ENCODE results near the gene TRABD2B. TPM values are rescaled to one million over a fixed set of nuclear protein-coding genes. Genes with fewer than 3 reads are reported as not detected.

The TRABD2B gene
- total RNA-seq, 1 experiment from 2014 or later = 2.0 TPM

DNA sequence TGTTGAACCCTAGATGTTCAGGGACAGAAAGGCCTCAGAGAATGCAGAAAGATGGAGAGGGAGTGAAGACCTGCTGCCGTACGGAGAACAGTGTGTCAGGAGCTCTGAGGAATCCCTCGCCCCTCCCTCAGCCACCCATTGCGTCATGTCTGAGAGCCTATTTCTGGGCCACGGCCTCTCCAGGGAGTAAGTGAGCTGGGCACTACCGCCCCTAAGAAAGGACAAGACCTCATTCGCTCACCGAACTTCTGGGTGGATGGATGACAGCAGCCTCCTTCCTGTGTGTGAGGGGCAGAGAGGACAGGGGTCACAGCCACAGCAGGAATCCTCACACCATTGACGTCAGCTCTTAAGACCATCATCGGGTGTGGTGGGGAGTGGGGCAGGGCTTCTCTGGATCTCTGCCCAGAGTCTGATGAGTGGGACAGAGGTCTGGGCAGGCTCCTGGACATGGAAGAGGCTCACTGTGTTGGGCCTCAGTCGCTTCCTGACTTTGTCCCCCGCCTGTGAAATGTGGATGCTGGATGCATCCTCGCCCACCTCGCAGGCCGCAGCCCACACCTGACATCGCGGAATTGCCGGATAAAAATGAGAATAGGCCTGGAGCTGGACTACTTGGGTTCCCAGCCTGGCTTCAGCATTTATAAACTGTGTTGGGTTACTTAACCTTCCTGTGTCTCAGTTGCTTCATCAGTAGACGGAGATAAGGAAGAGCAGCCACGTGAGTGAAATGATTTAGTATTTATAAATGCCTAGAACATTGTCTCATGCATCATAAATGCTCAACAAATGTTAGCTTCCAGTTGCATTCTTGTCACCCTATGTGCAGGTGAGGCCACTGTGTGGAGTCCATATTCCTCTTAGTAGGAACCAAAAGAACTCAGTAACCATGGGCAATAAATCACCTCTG is 238.6 kb downstream of the TRABD2B start:
- Histone ChIP-seq H3K36me3 (replicated peaks; ENCODE audit: control insufficient read depth, insufficient read depth, low read length) (no peaks in the 10 kb centered on the region), H3K27me3 (ENCODE audit: control insufficient read depth, insufficient read depth, low read length) (peaks cover 2% of the 10 kb centered on the region; the same call in 1 of the 2 replicates), H3K4me3 (ENCODE audit: insufficient read depth, low read depth, low read length) (no peak overlapping the region)
- peak; percentile 12 for DNase-seq

- DNase-seq = no peak
- no peaks in the 10 kb centered on the region for H3K36me3 ChIP-seq (replicated peaks; ENCODE audit: control insufficient read depth, insufficient read depth, low read length)
- no peak overlapping the region for H3K4me3 ChIP-seq (ENCODE audit: insufficient read depth, low read depth, low read length)
- H3K27me3 ChIP-seq (ENCODE audit: control insufficient read depth, insufficient read depth, low read length) = no peaks in the 10 kb centered on the region; the same call in 1 of the 2 replicates
Observed at GRCh38 chr1:47757226-47757975, 239.8 kb downstream of the TRABD2B start.

DNA sequence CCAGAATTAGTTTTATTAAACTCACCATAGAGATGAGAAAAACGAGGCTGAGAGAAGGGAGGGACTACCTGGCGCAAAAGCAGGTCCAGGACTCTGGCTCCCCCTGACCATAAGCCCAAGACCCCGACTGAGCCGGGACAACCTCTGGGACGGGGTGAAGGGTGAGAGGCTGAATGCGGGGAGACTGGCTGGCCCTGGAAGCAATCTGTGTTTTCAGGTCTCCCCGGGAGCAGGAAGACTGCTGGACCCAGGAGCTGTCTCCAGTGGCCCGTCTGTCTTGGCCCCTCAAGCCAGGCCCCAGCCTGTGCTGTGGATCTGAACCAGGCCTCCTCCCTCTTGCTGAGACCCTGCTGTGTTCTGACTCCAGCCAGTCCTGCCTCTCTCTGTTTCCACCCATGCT is 240.8 kb downstream of the TRABD2B start:
- H3K36me3 ChIP-seq (replicated peaks; ENCODE audit: control insufficient read depth, insufficient read depth, low read length) = no peaks in the 10 kb centered on the region
- peak; percentile 42 for DNase-seq

GRCh38 chr1:47756006-47756405 is 241.2 kb downstream of the TRABD2B start:
- H3K27me3 ChIP-seq (ENCODE audit: control insufficient read depth, insufficient read depth, low read length) = no peaks in the 10 kb centered on the region; the same call in 1 of the 2 replicates
- DNase-seq = peak; percentile 21
- H3K36me3 ChIP-seq (replicated peaks; ENCODE audit: control insufficient read depth, insufficient read depth, low read length) = no peaks in the 10 kb centered on the region
- no peak overlapping the region for H3K4me3 ChIP-seq (ENCODE audit: insufficient read depth, low read depth, low read length)

More for the DNA sequence above, 240.8 kb downstream of the TRABD2B start:
- no peak overlapping the region for H3K4me3 ChIP-seq (ENCODE audit: insufficient read depth, low read depth, low read length)
- no peaks in the 10 kb centered on the region; the same call in 1 of the 2 replicates for H3K27me3 ChIP-seq (ENCODE audit: control insufficient read depth, insufficient read depth, low read length)

- no peak overlapping the region for H3K4me3 ChIP-seq (ENCODE audit: insufficient read depth, low read depth, low read length)
- peak; percentile 86 for DNase-seq
Observed at GRCh38 chr1:47755101-47755990, 241.8 kb downstream of the TRABD2B start.

GRCh38 chr1:47754221-47754620 is 243.0 kb downstream of the TRABD2B start:
- Histone ChIP-seq H3K36me3 (replicated peaks; ENCODE audit: control insufficient read depth, insufficient read depth, low read length) (no peaks in the 10 kb centered on the region), H3K4me3 (ENCODE audit: insufficient read depth, low read depth, low read length) (no peak overlapping the region), H3K27me3 (ENCODE audit: control insufficient read depth, insufficient read depth, low read length) (no peaks in the 10 kb centered on the region; the same call in 1 of the 2 replicates)
- DNase-seq = peak; percentile 19

More at GRCh38 chr1:47755101-47755990, 241.8 kb downstream of the TRABD2B start:
- no peaks in the 10 kb centered on the region for H3K36me3 ChIP-seq (replicated peaks; ENCODE audit: control insufficient read depth, insufficient read depth, low read length)
- no peaks in the 10 kb centered on the region; the same call in 1 of the 2 replicates for H3K27me3 ChIP-seq (ENCODE audit: control insufficient read depth, insufficient read depth, low read length)

- Histone ChIP-seq H3K36me3 (replicated peaks; ENCODE audit: control insufficient read depth, insufficient read depth, low read length) (no peaks in the 10 kb centered on the region), H3K4me3 (ENCODE audit: insufficient read depth, low read depth, low read length) (no peak overlapping the region), H3K27me3 (ENCODE audit: control insufficient read depth, insufficient read depth, low read length) (no peaks in the 10 kb centered on the region; the same call in 1 of the 2 replicates)
- peak; percentile 0 for DNase-seq
Observed at GRCh38 chr1:47753808-47754207, 243.4 kb downstream of the TRABD2B start.

DNA sequence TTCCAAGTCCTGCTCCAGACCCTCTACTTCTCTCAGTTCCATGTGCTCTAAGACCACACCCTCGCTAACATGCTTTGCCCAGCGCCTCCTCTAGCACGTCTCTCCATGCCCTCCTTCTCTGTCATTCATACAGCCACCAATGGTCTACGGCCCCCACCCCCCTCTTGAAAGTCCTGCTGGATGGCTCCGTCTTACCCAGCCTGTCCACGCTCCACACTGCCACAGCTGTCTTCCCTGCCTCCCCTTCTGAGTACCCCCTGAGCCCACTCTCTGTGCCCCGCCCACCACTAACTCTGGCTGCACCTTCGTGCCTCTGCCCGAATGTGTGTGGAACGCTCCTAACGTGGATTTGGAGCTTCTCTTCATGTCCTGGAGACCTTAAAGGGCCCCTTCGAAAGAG is 244.6 kb downstream of the TRABD2B start:
- H3K4me3 ChIP-seq (ENCODE audit: insufficient read depth, low read depth, low read length) = no peak overlapping the region
- DNase-seq = no peak
- H3K27me3 ChIP-seq (ENCODE audit: control insufficient read depth, insufficient read depth, low read length) = peaks cover 4% of the 10 kb centered on the region; the same call in 1 of the 2 replicates
- no peaks in the 10 kb centered on the region for H3K36me3 ChIP-seq (replicated peaks; ENCODE audit: control insufficient read depth, insufficient read depth, low read length)

DNA sequence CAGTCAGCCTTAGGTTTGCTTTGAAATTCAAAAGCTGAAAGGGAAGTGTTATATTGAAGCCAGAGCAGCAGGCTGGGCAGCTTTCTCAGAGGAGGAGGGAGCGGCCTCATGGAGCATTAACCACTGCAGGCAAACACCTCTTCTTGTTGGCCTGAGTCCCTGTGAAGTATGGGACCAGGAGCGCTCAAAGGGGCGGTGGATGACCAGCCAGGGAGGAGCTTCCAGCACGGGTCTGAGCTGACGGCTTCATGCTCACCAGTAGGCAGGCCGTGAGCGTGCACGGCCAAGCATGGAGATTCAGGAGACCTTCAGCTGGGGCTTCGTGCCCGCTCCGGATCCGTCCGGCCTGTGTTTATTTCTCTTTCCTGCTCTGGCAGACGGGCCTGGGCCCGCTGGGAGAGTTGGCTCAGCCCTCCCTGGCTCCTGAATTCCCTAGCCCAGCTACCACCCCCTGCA is 245.2 kb downstream of the TRABD2B start:
- H3K4me3 ChIP-seq (ENCODE audit: insufficient read depth, low read depth, low read length) = no peak overlapping the region
- no peaks in the 10 kb centered on the region for H3K36me3 ChIP-seq (replicated peaks; ENCODE audit: control insufficient read depth, insufficient read depth, low read length)
- DNase-seq = peak; percentile 30
- peaks cover 4% of the 10 kb centered on the region; the same call in 1 of the 2 replicates for H3K27me3 ChIP-seq (ENCODE audit: control insufficient read depth, insufficient read depth, low read length)

DNA sequence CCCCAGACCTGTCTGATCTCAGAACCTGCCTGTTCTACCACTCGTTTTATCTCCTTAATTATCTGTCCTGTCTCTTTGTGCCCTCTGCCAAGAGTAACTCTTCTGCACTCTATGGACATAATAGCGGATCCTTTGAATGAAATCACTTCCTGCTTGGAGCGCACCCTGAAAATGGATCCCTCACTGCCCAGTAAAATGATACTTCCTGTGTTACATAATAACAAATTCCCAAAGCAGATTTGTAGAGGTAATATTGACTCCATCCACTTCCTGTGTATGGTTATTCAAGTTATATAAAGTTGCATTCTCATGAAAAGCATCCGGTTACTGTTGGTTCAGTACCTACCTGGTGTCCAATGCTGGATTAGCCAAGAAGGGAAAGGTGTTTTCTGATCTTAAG is 246.0 kb downstream of the TRABD2B start:
- Histone ChIP-seq H3K36me3 (replicated peaks; ENCODE audit: control insufficient read depth, insufficient read depth, low read length) (no peaks in the 10 kb centered on the region), H3K4me3 (ENCODE audit: insufficient read depth, low read depth, low read length) (no peak overlapping the region), H3K27me3 (ENCODE audit: control insufficient read depth, insufficient read depth, low read length) (peaks cover 4% of the 10 kb centered on the region; the same call in 1 of the 2 replicates)
- no peak for DNase-seq

GRCh38 chr1:47745715-47746609 is 251.2 kb downstream of the TRABD2B start:
- Histone ChIP-seq H3K36me3 (replicated peaks; ENCODE audit: control insufficient read depth, insufficient read depth, low read length) (no peaks in the 10 kb centered on the region), H3K4me3 (ENCODE audit: insufficient read depth, low read depth, low read length) (no peak overlapping the region), H3K27me3 (ENCODE audit: control insufficient read depth, insufficient read depth, low read length) (peaks cover 8% of the 10 kb centered on the region; the same call in 1 of the 2 replicates)
- no peak for DNase-seq

DNA sequence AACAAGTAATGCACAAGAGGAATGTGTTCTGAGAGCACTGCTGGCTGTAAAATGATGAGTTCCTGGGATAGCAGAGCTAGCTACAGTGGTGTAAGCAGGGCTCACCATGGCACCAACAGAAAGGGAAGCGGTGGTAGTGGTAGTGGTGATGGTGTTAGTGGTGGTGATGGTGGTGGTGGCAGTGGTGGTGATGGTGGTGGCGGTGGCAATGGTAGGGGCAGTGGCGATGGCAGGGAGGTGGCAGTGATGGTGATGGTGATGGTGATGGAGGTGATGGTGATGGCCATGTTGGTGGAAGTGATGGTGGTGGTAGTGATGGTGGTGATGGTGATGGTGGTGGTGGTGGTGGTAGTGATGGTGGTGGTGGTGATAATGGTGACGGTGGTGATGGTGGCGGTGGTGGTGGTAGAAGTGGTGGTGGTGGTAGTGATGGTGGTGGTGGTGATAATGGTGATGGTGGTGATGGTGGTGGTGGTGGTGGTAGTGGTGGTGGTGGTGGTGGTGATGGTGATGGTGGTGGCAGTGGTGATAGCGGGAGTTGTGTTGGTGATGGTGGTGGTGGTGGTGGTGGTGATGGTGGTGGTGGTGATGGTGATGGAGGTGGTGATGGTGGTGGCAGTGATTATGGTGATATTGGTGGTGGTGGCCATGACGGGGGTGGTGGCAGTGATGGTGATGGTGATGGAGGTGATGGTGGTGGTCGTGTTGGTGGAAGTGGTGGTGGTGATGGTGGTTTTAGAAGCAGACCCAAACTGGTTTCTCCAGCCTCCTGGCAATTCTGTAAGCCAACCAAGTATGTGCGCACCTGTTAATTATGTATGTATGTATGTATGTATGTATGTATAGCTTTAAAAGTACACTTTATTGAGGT is 254.1 kb downstream of the TRABD2B start:
- H3K27me3 ChIP-seq (ENCODE audit: control insufficient read depth, insufficient read depth, low read length) = peaks cover 4% of the 10 kb centered on the region; the same call in 1 of the 2 replicates
- no peaks in the 10 kb centered on the region for H3K36me3 ChIP-seq (replicated peaks; ENCODE audit: control insufficient read depth, insufficient read depth, low read length)
- no peak for DNase-seq
- H3K4me3 ChIP-seq (ENCODE audit: insufficient read depth, low read depth, low read length) = no peak overlapping the region

Measured in H7 (cell line).